HCT116 (cell line): ENCODE data around the gene FBXW8. TPM values are rescaled to one million over a fixed set of nuclear protein-coding genes. Genes with fewer than 3 reads are reported as not detected.

Experiments
- ATAC-seq: fragments of 200-7000 bp; cut with Tn5 transposase; 2 replicates; pipeline ENCODE4 v1.9.1; 2020; ENCODE audit warnings: mild to moderate bottlenecking, moderate library complexity
- BruUV-seq: library from RNA; stranded (reverse); fragments of 400-500 nt; replicated peaks from 2 replicates; lab custom pipeline; 2021; lab: Mats Ljungman, UMichigan
- CTCF ChIA-PET: fragments of 300-600 bp; sonication (Branson Sonifier 250); formaldehyde crosslinking; loops from one replicate; lab custom pipeline; 2021; ENCODE audit warnings: antibody characterized with exemption; lab: Charles Lee
- POLR2A ChIA-PET: fragments of 300-600, 350-600 bp; sonication (Branson Sonifier 250); formaldehyde crosslinking; loops from one replicate; lab custom pipeline; 2021; ENCODE audit warnings: antibody characterized with exemption; lab: Charles Lee
- RAD21 ChIA-PET, 2 experiments: fragments of 300-600 bp; sonication (Branson Sonifier 250); formaldehyde crosslinking; loops; one replicate each; lab custom pipeline; 2023; ENCODE audit warnings: low total read pairs in 2 of 2; ENCODE audit not compliant: uncharacterized antibody in 2 of 2, unreplicated experiment in 2 of 2, low non-redundant PET in 1 of 2; lab: Charles Lee
- DNase-seq: peaks from one replicate; pipeline ENCODE4 v3.0.0-alpha.2; 2010; ENCODE audit warnings: low read depth, low spot score
- H2AFZ ChIP-seq: fragments of 200-600 bp; shearing (Covaris generic), sonication (generic); 2 replicates; pipeline ENCODE4 v1.6.1; 2017; ENCODE audit warnings: low read depth, mixed run types, mixed read lengths, antibody characterized with exemption, low read length; ENCODE audit not compliant: poor library complexity, severe bottlenecking
- H3K27ac ChIP-seq: 2 replicates; pipeline ENCODE4 v1.5.1; 2012; ENCODE audit warnings: low read depth, low read length
- H3K27me3 ChIP-seq: fragments of 200-600 bp; sonication (generic); 2 replicates; pipeline ENCODE4 v1.6.1; 2016; ENCODE audit warnings: mixed run types, low read length, mixed read lengths; ENCODE audit not compliant: insufficient read depth
- H3K36me3 ChIP-seq, 2 experiments: fragments of 200-500 bp in 1 of 2; fragments of 200-600 bp in 1 of 2; sonication (Bioruptor generic) in 1 of 2; sonication (generic) in 1 of 2; 2 replicates each; pipeline versions ENCODE4 v1.5.1 to v1.6.1; 2014 to 2016; ENCODE audit warnings: low read length in 2 of 2, inconsistent platforms in 1 of 2, mixed read lengths in 1 of 2, mixed run types in 1 of 2; ENCODE audit not compliant: insufficient read depth in 2 of 2, control insufficient read depth in 1 of 2
- H3K4me1 ChIP-seq, 2 experiments: fragments of 200-600 bp in 1 of 2; sonication (generic) in 1 of 2; 2 replicates each; pipeline versions ENCODE4 v1.5.1 to v1.6.1; 2012 to 2017; ENCODE audit warnings: low read length in 2 of 2, inconsistent platforms in 1 of 2, mild to moderate bottlenecking in 1 of 2, mixed read lengths in 1 of 2, mixed run types in 1 of 2, moderate library complexity in 1 of 2; ENCODE audit not compliant: insufficient read depth in 2 of 2, control insufficient read depth in 1 of 2
- H3K4me2 ChIP-seq: fragments of 200-600 bp; sonication (generic); 2 replicates; pipeline ENCODE4 v1.6.1; 2017; ENCODE audit warnings: mixed run types, low read length, mixed read lengths
- H3K4me3 ChIP-seq, 2 experiments: fragments of 200-600 bp in 1 of 2; sonication (generic) in 1 of 2; replicated peaks in 1 of 2; 2 replicates each; pipeline ENCODE4 v1.5.1; 2011 to 2016; ENCODE audit warnings: low read length in 2 of 2, control low read depth in 1 of 2, low read depth in 1 of 2, mild to moderate bottlenecking in 1 of 2, mixed read lengths in 1 of 2, mixed run types in 1 of 2
- H3K79me2 ChIP-seq: fragments of 200-600 bp; sonication (generic); 2 replicates; pipeline ENCODE4 v1.6.1; 2017; ENCODE audit warnings: mild to moderate bottlenecking, mixed run types, low read length, moderate library complexity, mixed read lengths; ENCODE audit not compliant: insufficient read depth
- H3K9ac ChIP-seq: fragments of 200-600 bp; sonication (generic); 2 replicates; pipeline ENCODE4 v1.6.1; 2016; ENCODE audit warnings: low read length, mixed read lengths
- H3K9me2 ChIP-seq: fragments of 200-600 bp; sonication (generic), shearing (Covaris generic); 2 replicates; pipeline ENCODE4 v1.6.1; 2017; ENCODE audit warnings: mixed run types, mild to moderate bottlenecking, moderate library complexity; ENCODE audit not compliant: insufficient read depth
- H3K9me3 ChIP-seq, 2 experiments: fragments of 200-500 bp in 1 of 2; fragments of 200-600 bp in 1 of 2; sonication (Bioruptor generic) in 1 of 2; sonication (generic) in 1 of 2; 2 replicates each; pipeline ENCODE4 v1.6.1; 2014 to 2017; ENCODE audit warnings: low read length in 2 of 2, mixed read lengths in 2 of 2, inconsistent platforms in 1 of 2, low read depth in 1 of 2, mild to moderate bottlenecking in 1 of 2, mixed run types in 1 of 2, moderate library complexity in 1 of 2; ENCODE audit not compliant: control insufficient read depth in 1 of 2, insufficient read depth in 1 of 2
- H4K20me1 ChIP-seq: fragments of 200-600 bp; sonication (generic), shearing (Covaris generic); 2 replicates; pipeline ENCODE4 v1.6.1; 2017; ENCODE audit warnings: mixed run types, mild to moderate bottlenecking, moderate library complexity; ENCODE audit not compliant: insufficient read depth
- POLR2A ChIP-seq: IDR thresholded peaks from 2 replicates; pipeline ENCODE4 v1.7.0; 2011; ENCODE audit warnings: borderline replicate concordance; ENCODE audit not compliant: insufficient read depth, insufficient read length; ENCODE audit errors: extremely low read depth
- POLR2AphosphoS5 ChIP-seq: IDR thresholded peaks from 2 replicates; pipeline ENCODE4 v1.6.1; 2011; ENCODE audit warnings: mild to moderate bottlenecking, low read depth, low read length, moderate library complexity
- intact Hi-C: fragments of 100-400 bp; cut with micrococcal nuclease; formaldehyde crosslinking; loops from 2 replicates; pipeline ENCODE4 v1.10.0; 2022
- total RNA-seq: library from RNA; stranded (reverse); gene quantifications from one replicate; pipeline ENCODE4 v1.2.1, GENCODE V29; 2021; ENCODE audit not compliant: unreplicated experiment
- TF ChIP-seq, protein P1 (sequence below): IDR thresholded peaks from 2 replicates; pipeline ENCODE4 v1.6.1; 2012
- TF ChIP-seq, protein P2 (sequence below): IDR thresholded peaks from 2 replicates; pipeline ENCODE4 v1.6.1; 2012; ENCODE audit warnings: low read depth

The FBXW8 gene
- total RNA-seq, 1 experiment from 2014 or later = 14.6 TPM

DNA sequence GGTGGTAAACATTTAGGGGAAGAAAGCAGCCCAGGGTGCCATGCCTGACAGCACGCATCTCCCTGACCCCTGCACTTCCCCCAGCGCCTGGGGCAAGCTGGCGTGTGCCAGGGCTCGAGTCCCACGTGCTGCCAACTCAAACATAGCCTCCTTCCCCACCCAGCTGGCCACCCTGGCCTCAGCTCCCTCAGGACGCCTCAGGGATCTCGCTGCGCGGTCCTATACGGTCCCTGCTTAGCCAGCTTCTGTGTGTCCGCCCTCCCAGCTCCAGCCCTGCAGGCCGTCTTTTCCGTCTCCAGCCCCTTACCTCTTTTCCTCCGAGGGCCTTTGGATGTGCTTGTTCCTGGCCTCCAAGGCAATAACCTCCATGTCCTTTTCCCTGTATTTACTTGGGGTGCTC is 117.5 kb downstream of the FBXW8 start:
- no peak overlapping the region for H2AFZ ChIP-seq
- RAD21 ChIA-PET = no interaction called here
- TF ChIP-seq, protein P1, sequence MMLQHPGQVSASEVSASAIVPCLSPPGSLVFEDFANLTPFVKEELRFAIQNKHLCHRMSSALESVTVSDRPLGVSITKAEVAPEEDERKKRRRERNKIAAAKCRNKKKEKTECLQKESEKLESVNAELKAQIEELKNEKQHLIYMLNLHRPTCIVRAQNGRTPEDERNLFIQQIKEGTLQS = no peak
- TF ChIP-seq POLR2A = no peak
- no peak for TF ChIP-seq POLR2AphosphoS5
- TF ChIP-seq, protein P2, sequence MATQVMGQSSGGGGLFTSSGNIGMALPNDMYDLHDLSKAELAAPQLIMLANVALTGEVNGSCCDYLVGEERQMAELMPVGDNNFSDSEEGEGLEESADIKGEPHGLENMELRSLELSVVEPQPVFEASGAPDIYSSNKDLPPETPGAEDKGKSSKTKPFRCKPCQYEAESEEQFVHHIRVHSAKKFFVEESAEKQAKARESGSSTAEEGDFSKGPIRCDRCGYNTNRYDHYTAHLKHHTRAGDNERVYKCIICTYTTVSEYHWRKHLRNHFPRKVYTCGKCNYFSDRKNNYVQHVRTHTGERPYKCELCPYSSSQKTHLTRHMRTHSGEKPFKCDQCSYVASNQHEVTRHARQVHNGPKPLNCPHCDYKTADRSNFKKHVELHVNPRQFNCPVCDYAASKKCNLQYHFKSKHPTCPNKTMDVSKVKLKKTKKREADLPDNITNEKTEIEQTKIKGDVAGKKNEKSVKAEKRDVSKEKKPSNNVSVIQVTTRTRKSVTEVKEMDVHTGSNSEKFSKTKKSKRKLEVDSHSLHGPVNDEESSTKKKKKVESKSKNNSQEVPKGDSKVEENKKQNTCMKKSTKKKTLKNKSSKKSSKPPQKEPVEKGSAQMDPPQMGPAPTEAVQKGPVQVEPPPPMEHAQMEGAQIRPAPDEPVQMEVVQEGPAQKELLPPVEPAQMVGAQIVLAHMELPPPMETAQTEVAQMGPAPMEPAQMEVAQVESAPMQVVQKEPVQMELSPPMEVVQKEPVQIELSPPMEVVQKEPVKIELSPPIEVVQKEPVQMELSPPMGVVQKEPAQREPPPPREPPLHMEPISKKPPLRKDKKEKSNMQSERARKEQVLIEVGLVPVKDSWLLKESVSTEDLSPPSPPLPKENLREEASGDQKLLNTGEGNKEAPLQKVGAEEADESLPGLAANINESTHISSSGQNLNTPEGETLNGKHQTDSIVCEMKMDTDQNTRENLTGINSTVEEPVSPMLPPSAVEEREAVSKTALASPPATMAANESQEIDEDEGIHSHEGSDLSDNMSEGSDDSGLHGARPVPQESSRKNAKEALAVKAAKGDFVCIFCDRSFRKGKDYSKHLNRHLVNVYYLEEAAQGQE = no peak
- TF ChIP-seq, all 23 proteins: peak for 0
- no TSS peak for BruUV-seq
- Histone ChIP-seq H3K36me3 (peaks cover 0 to 3% of the 10 kb centered on the region in 2 experiments; a peak in 1 of 4 replicates), H3K4me1 (no peaks in the 10 kb centered on the region), H3K9me3 (no peaks in the 10 kb centered on the region), H3K9ac (no peak overlapping the region), H3K9me2 (no peaks in the 10 kb centered on the region), H3K79me2 (no peaks in the 10 kb centered on the region), H3K4me2 (no peak overlapping the region), H4K20me1 (no peaks in the 10 kb centered on the region), H3K27me3 (no peaks in the 10 kb centered on the region), H3K4me3 (no peak overlapping the region), H3K27ac (no peak overlapping the region)
- intact Hi-C loops = no loop called here
- ChIA-PET POLR2A (no interaction called here), CTCF (interaction anchor here (2.0 kb wide), 1 partner anchor 92 kb away, joined by 8 read pairs; no protein-coding TSS in a partner anchor)
- ATAC-seq = no peak
- no peak for DNase-seq
